Neural cell (in vitro differentiated cells): ENCODE results near the gene NCBP2L. TPM values are rescaled to one million over a fixed set of nuclear protein-coding genes. Genes with fewer than 3 reads are reported as not detected.

Experiments
- H2AFZ ChIP-seq: fragments of 200-600, 300-800 bp; sonication (generic), shearing (Covaris generic); 2 replicates; pipeline ENCODE4 v1.6.0; 2014; ENCODE audit warnings: low read depth, mild to moderate bottlenecking, antibody characterized with exemption, low read length, moderate library complexity
- H3F3A ChIP-seq: fragments of 200-600 bp; shearing (Covaris generic); 2 replicates; pipeline ENCODE4 v1.6.1; 2016; ENCODE audit warnings: mild to moderate bottlenecking, moderate library complexity, mixed read lengths, antibody characterized with exemption, low read length; ENCODE audit not compliant: insufficient read depth, poor library complexity, severe bottlenecking
- H3K27ac ChIP-seq: fragments of 200-600, 300-800 bp; sonication (generic), shearing (Covaris generic); 2 replicates; pipeline ENCODE4 v1.5.1; 2014; ENCODE audit warnings: mild to moderate bottlenecking, low read length, moderate library complexity
- H3K27me3 ChIP-seq: fragments of 300-800, 200-600 bp; sonication (generic), shearing (Covaris generic); 2 replicates; pipeline ENCODE4 v1.6.0; 2014; ENCODE audit warnings: mild to moderate bottlenecking, low read depth, low read length, moderate library complexity; ENCODE audit not compliant: insufficient read depth
- H3K36me3 ChIP-seq: fragments of 300-800, 200-600 bp; sonication (generic), shearing (Covaris generic); 2 replicates; pipeline ENCODE4 v1.5.1; 2014; ENCODE audit warnings: mild to moderate bottlenecking, antibody characterized with exemption, low read length, moderate library complexity; ENCODE audit not compliant: insufficient read depth
- H3K4me2 ChIP-seq: fragments of 300-800, 200-600 bp; sonication (generic), shearing (Covaris generic); 2 replicates; pipeline ENCODE4 v1.6.0; 2014; ENCODE audit warnings: mild to moderate bottlenecking, low read length
- H3K4me3 ChIP-seq: fragments of 300-800, 200-600 bp; sonication (generic), shearing (Covaris generic); 2 replicates; pipeline ENCODE4 v1.5.1; 2014; ENCODE audit warnings: mild to moderate bottlenecking, low read length, moderate library complexity
- H3K79me2 ChIP-seq: fragments of 200-600 bp; shearing (Covaris generic); replicated peaks from 2 replicates; pipeline ENCODE4 v1.6.0; 2014; ENCODE audit warnings: mild to moderate bottlenecking, low read length, moderate library complexity; ENCODE audit not compliant: insufficient read depth
- H3K9ac ChIP-seq: fragments of 300-800, 200-600 bp; sonication (generic), shearing (Covaris generic); 2 replicates; pipeline ENCODE4 v1.6.1; 2016; ENCODE audit warnings: mild to moderate bottlenecking, low read length, mixed read lengths
- H3K9me2 ChIP-seq: fragments of 200-600 bp; shearing (Covaris generic); 2 replicates; pipeline ENCODE4 v1.6.1; 2016; ENCODE audit warnings: mild to moderate bottlenecking, low read length, mixed read lengths; ENCODE audit not compliant: insufficient read depth
- H3K9me3 ChIP-seq: fragments of 200-600, 300-800 bp; sonication (generic), shearing (Covaris generic); 2 replicates; pipeline ENCODE4 v1.6.1; 2016; ENCODE audit warnings: mild to moderate bottlenecking, mixed run types, low read length, moderate library complexity, mixed read lengths
- H4K20me1 ChIP-seq: fragments of 200-600 bp; shearing (Covaris generic); 2 replicates; pipeline ENCODE4 v1.6.1; 2016; ENCODE audit warnings: mild to moderate bottlenecking, mixed run types; ENCODE audit not compliant: insufficient read depth
- CTCF ChIP-seq: fragments of 450-650 bp; IDR thresholded peaks from 2 replicates; pipeline ENCODE4 v1.5.1; 2014; ENCODE audit warnings: antibody characterized with exemption, mild to moderate bottlenecking, moderate library complexity; ENCODE audit not compliant: poor library complexity, severe bottlenecking
- EP300 ChIP-seq: fragments of 450-650 bp; conservative IDR thresholded peaks from 2 replicates; pipeline ENCODE4 v1.6.1; 2014; ENCODE audit warnings: antibody characterized with exemption, mild to moderate bottlenecking, moderate library complexity; ENCODE audit not compliant: poor library complexity, severe bottlenecking
- EZH2 ChIP-seq: fragments of 200-600, 300-800 bp; shearing (Covaris generic), sonication (generic); IDR thresholded peaks from 2 replicates; pipeline ENCODE4 v1.6.1; 2014; ENCODE audit warnings: antibody characterized with exemption, low read length, borderline replicate concordance, mild to moderate bottlenecking; ENCODE audit not compliant: insufficient read depth, poor library complexity, severe bottlenecking
- MXI1 ChIP-seq: fragments of 450-650 bp; conservative IDR thresholded peaks from 2 replicates; pipeline ENCODE4 v1.6.1; 2014; ENCODE audit warnings: antibody characterized with exemption, mild to moderate bottlenecking; ENCODE audit not compliant: poor library complexity, severe bottlenecking
- POLR2AphosphoS5 ChIP-seq: IDR thresholded peaks from 2 replicates; pipeline ENCODE4 v1.6.1; 2012
- RAD21 ChIP-seq: fragments of 450-650 bp; conservative IDR thresholded peaks from 2 replicates; pipeline ENCODE4 v1.6.1; 2014; ENCODE audit warnings: antibody characterized with exemption, mild to moderate bottlenecking, moderate library complexity
- REST ChIP-seq: IDR thresholded peaks from 2 replicates; pipeline ENCODE4 v1.6.1; 2012; ENCODE audit warnings: borderline replicate concordance
- SMC3 ChIP-seq: fragments of 450-650 bp; conservative IDR thresholded peaks from 2 replicates; pipeline ENCODE4 v1.6.1; 2014; ENCODE audit warnings: antibody characterized with exemption, mild to moderate bottlenecking, moderate library complexity; ENCODE audit not compliant: poor library complexity
- TAF1 ChIP-seq: IDR thresholded peaks from 2 replicates; pipeline ENCODE4 v1.6.1; 2012; ENCODE audit warnings: low read depth
- polyA plus RNA-seq: library from polyadenylated mRNA; depleted of rRNA; stranded (reverse); fragments of >200 nt; gene quantifications from 2 replicates; pipeline ENCODE4 v1.2.3, GENCODE V29; 2014

NCBP2L gene
- polyA plus RNA-seq, 1 donor from 2014 or later: not detected

- no peaks in the 10 kb centered on the region for H3K9me3 ChIP-seq
- H3F3A ChIP-seq: no peaks in the 10 kb centered on the region
- H3K4me3 ChIP-seq: no peak overlapping the region
- no peaks in the 10 kb centered on the region for H4K20me1 ChIP-seq
- H3K9ac ChIP-seq: no peak overlapping the region
- H3K9me2 ChIP-seq: no peaks in the 10 kb centered on the region
- H3K27ac ChIP-seq: no peak overlapping the region
- TF ChIP-seq REST (no peak), MXI1 (no peak), SMC3 (no peak), RAD21 (no peak), EZH2 (no peak), CTCF (no peak), POLR2AphosphoS5 (no peak), EP300 (no peak), TAF1 (no peak)
- H3K4me2 ChIP-seq: no peak overlapping the region
- no peaks in the 10 kb centered on the region for H3K79me2 ChIP-seq
- H3K36me3 ChIP-seq: no peaks in the 10 kb centered on the region
- H2AFZ ChIP-seq: no peak overlapping the region
- peaks cover 3% of the 10 kb centered on the region for H3K27me3 ChIP-seq
Measured at GRCh38 chrX:107748506-107748905, 29.0 kb upstream of the NCBP2L start.

GRCh38 chrX:107750263-107750662, 27.3 kb upstream of the NCBP2L start:
- Histone ChIP-seq H3K4me3 (no peak overlapping the region), H3K9me2 (no peaks in the 10 kb centered on the region), H3K27ac (no peak overlapping the region), H2AFZ (no peak overlapping the region), H3K36me3 (no peaks in the 10 kb centered on the region), H3K27me3 (peaks cover 3% of the 10 kb centered on the region), H3K79me2 (no peaks in the 10 kb centered on the region), H3K9me3 (no peaks in the 10 kb centered on the region), H3F3A (no peaks in the 10 kb centered on the region), H3K9ac (no peak overlapping the region), H4K20me1 (no peaks in the 10 kb centered on the region), H3K4me2 (no peak overlapping the region)
- no peak for TF ChIP-seq POLR2AphosphoS5
- TF ChIP-seq CTCF: no peak
- TF ChIP-seq MXI1: no peak
- TF ChIP-seq EZH2: no peak
- no peak for TF ChIP-seq TAF1
- TF ChIP-seq EP300: no peak
- no peak for TF ChIP-seq RAD21
- TF ChIP-seq REST: no peak
- TF ChIP-seq SMC3: no peak
